Activated CD8-positive, alpha-beta memory T cell treated with anti-CD3 and anti-CD28 coated beads for 4 hours (primary cell): ENCODE measurements around the gene ASIC1.

Experiments
- DNase-seq, 2 donors: peaks; one replicate each; pipeline ENCODE4 v3.0.0-alpha.2; 2020; ENCODE audit warnings: low read depth in 2 of 2

ASIC1 gene

DNA sequence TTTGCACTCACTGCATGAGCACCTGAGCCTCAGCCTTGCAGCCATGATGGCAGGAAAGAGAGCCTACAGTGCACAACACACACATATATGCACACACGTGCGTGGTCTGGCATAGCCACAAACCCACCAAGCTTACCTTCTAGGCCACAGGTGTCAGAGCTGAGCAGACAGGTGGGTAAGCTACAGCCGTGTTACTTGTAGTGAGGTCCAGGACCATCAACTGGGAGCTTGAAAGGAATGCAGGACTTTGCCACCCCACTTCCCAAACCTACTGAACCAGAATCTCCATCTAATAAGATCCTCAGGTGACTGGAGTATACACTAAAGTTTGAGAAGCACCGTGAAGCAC lies 2.7 kb downstream of the ASIC1 start:
- no peak for DNase-seq

DNA sequence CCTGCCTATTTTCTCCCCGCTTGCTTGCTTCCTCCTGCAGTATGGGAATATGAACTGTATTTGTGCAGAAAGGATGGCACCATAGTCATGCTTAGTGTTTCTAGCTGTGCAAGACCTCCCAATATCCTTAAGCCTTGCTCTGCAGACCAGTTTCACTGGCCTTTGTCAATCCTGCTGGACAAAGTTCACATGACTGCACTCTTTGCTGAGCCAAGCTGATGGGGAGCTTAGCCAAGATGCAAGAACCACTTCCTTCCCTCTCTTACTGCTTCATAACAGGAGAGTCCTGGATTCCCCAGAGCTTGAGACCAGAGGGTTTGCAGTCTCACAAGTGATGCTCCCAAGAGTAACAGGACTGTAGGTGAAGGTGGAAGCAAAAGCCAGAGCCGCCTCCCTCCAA lies 3.8 kb downstream of the ASIC1 start:
- DNase-seq: no peak

DNA sequence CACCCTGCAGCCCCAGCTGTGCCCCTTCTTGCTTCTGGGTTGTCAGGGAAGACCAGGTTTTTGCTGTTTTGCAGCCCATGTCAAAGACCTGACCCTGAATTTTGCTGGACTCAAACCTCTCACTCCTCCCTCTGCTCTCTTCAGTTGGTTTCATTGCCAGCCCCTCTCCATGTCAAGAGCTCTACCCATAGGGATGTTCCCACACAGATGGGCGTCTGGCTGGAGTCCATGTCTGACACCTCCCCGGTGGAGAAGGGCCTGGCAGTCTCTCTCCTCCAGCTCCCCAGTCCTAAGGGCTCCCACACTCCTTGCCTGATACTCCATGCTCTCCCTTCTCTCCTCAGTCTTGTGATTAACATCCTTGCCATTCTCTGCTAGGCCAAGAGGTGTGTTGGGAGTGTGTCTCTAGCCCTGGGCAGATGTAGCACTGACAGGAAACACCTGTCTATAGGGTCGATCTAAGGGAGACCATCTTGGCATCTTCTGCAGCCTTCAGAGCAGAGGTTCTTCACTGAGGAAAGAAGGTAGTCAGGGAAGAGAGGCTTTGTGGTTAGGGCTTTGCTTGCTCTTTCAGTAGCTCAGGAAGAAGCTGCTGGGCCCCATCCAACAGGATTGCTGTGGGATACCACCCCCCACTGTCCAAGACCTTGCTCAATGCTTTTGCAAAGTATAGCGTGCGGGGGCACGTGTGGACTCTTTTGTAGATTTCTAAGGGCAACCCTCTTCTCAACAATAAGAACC lies 4.7 kb downstream of the ASIC1 start:
- DNase-seq: no peak

DNA sequence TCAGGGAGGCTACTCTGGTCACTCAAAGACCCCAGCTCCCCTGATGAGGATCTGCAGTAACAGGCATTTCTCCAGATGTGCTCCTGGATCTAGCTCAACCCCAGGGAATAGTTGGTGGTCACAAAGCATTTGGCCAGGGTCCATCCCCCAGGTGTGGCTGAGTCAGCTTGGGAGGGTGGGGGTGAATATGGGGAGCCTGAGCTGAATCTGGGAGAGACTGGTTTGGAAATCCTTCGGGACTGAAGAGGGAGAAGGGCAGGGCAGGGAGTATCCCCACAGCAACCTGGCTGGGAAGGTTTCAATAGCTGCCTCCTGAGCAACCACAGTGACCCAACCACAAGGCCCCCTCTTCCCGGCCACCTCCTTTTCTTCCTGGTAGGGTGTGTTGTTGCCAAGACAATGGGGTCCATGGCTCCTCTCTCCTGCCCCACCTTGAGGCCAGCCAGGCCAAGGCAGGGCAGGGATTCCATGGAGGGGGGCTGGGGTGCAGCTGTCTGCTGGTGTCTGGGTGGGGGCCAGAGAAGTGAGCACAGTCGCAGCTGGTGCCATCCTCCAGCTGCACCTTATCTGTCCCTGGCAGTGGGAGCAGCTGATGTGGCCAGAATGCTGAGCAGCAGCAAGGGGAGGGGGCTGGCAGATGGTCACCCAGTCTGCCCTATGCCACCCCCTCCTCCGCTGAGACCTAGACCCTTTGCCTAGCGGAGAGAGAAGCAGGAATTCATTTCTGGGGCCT lies 5.5 kb downstream of the ASIC1 start:
- DNase-seq: no peak

DNA sequence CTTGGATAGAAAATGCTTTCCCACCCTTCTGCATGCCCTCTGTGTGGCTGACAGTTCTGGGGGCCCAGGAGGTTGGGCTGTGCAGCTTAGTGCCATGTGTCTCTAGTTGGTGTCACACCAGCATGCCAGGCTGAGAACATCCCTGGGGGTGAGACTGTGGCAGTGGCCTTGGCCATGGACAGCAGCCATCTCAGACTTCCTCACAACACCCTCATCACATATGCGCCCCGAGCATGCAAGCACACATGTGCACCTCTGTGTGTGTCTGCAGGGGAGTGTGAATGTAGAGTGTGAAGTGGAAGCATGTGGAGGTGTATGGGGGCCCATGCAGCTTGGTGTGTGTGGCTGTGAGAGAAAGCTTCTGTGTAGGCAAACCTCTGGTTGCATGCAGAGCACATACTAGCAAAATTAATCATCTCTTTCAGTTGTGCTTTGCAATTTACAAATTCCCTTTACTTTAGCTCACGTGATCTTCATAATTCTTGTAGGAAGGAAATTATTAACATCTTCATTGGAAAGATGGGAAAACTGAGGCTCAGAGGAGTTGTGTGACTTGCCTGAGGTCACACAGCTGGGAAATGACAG lies 8.4 kb downstream of the ASIC1 start:
- DNase-seq: no peak

DNA sequence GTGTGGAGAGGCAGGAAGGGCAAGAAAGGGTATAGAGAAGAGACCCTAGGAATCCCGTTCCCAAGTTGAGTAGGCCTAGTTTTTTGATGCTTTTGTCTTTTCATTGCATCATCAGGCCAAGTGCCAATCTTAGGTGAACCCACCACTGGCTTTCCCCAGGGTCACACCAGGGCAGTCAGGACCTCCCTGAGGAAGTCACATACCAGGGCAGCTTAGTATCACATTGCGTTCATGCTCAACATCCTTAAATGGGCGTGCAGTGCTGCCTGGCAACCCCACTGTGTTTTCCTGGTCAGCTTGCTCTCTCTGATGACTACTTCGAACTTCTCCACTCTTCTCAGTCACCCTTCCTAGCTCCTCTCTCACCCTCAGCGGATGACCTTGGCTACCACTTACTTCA lies 9.0 kb downstream of the ASIC1 start:
- no peak for DNase-seq

DNA sequence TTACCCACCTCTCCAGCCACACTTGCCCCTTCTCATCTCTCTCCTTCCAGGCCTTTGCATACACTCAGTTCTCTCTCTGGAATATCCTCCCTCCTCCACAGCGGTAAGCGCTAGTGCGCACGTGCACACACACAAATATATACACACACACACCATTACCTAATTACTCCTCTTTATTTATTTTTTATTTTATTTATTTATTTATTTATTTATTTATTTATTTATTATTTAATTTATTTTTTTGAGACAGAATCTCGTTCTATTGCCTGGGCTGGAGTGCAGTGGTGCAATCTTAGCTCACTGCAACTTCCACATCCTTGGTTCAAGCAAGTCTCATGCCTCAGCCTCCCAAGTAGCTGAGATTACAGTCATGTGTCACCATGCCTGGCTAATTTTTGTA lies 11.7 kb downstream of the ASIC1 start:
- no peak for DNase-seq

DNA sequence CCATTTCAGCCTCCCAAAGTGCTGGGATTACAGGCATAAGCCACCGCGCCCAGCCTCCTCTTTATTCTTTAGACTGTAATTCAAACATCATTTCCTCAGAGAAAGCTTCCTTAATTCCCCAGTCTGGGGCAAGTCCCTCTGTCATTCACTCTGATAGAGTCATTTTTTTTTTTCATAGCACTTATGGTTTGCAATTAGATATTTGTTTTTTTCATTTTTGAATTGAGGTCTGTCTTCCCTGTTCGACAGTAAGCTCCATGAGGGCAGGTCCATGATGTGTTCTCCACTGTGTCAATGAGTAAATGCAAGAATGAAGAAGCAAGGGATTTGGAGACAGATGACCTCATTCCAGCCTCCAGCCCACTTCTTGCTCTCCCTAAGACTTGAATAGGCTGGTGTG lies 12.1 kb downstream of the ASIC1 start:
- DNase-seq: no peak

DNA sequence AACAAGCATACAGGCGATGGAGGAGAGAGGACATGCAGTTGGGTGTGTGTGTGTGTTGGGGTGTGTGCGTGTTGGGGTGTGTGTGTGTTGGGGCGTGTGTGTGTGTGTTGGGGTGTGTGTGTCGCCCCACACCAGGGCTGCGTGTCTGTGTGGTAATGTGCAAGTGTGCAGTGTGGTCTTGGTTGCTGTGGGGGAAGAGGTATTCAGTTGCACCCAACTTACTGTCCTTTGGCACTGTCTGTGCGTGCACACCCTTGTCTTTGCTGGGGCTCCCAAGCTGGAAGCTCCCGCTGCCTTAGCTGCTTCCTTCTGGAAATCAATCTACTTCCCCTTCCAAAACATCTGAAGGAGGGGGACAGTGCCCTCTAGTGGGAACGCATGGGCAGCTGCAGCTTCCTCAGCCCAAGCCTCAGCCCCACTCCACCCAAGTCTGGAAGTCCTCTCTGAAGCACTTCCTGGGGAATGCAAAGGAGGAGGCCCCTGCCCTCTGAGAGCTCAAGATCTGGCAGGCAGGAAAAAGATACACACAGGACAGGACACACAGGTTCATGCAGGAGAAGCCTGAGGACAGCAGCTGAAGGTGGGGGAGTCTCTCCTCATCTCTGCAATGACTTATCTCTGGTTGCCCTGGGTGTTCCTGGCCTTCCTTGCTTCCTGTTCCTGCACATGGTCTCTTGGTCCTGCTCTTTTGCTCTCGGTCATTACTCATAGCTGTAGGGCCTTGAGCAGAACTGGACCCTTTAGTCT lies 13.1 kb downstream of the ASIC1 start:
- peak in 1 of 2 donors; percentile 38 for DNase-seq

DNA sequence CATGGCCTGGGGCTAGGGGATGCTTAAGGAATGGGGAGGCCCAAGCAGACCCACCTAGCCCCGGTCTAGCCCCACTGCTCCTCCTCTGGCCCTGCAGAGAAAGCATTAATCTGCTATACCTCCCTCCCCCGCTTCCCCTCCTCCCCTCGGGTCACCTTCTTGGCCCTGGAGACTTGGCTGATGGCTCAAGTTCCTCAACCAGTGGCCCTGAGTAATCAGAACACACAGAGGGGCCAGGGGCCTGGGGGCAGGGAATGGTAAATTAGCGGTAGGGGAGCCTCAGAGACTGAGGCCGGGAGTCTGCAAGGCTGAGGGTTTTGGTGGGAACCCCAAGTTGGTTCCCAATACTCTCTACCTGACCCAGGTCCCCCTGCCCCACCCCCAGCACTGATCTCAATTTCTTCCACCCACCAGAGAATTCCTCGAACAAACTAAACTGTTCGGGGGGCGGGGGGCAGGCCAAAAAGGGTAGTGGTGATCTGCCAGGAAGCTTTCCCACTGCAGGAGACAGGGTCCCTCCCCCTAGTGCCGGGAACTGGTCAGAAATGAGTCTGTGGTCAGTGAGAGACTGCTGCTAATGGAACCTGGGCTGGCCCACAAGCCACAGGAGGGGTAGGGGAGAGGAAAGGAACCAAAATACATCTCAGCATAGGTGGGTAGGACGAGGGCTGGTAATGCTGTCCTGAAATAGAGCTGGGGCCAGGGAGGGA lies 15.0 kb downstream of the ASIC1 start:
- no peak for DNase-seq

DNA sequence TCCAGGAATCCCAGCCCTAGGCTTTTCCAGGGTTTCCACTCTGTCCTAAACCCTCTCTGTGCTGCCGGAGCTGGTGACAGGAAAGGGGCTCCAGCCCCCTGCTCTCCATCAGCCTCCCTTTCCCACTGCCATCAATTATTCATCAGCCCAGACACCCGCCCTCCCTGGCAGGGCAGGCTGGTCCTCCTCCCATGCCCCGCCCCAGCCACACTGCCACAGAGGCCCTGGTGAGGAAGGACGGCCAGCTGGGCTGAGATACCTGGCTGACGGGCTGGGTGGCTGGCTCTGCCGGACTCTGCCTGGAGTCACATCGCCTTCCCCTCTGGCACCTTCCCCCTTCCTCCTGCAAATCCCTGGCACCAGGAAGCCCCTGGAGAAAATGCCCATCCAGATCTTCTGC lies 15.8 kb downstream of the ASIC1 start:
- no peak for DNase-seq

DNA sequence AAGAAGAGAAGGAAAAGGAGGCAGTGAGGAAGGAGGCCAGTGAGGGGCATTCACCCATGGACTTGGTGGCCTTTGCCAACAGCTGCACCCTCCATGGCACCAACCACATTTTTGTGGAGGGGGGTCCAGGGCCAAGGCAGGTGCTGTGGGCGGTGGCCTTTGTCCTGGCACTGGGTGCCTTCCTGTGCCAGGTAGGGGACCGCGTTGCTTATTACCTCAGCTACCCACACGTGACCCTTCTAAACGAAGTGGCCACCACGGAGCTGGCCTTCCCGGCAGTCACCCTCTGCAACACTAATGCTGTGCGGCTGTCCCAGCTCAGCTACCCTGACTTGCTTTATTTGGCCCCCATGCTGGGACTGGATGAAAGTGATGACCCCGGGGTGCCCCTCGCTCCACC lies 16.3 kb downstream of the ASIC1 start:
- no peak for DNase-seq

DNA sequence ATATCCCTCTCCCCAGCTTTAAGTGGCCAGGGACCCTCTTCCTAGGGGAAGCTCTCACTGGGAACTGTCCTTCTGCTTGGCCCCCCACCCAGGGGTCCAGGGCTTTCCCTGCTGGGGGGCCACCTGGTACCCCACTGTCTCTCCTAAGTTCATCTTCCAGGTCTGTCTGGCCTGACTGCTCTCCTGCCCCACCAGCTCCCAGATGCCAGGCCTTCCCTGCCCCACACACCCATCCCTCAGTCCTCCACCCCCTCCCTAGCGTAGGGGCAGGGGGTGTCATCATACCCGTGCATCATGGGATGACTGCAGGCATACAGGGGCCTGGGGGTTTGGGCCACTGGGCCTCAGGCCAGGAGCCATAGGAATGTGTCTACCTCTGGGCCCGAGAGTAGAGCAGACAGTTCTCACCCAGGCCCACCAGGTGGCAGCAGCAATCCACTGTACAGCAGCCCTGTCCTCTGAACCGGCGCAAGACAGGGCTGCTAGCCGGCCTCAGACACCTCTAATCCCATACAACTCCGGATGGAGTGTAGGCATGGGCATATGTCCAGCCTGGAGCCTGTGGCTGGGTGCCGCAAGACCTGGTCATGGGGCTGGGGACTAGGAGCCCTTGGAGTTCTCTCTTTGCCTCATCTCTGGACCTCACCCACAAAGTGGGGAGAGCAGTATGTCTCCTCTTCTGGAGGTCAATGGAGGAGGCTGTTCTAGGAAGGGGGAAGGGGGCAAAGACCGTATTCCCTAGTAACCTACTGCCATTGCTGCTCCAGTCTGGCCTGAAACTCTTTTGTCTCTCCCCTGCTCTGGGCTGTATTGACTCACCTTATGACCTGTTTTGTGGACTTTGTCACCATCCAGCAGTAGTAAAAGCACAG lies 17.8 kb downstream of the ASIC1 start:
- peak; percentile 53 to 62 for DNase-seq

DNA sequence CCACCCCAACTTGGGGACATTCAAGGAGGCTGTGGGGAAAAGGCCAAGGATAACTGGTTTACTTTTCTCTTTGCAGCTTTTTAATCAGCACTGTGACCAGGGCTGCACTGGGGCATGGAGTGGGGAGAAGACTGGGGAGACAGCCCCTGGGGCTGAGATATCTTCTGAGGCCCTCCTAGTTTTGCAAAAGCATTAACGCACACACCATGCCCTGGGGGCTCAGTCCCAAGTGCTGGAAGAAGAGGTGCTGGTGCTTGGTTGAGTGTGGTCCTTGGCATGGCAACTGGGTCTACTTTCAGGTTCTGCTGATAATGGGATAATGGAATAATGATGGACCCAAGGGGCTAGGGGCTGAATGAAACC lies 18.4 kb downstream of the ASIC1 start:
- DNase-seq: no peak

DNA sequence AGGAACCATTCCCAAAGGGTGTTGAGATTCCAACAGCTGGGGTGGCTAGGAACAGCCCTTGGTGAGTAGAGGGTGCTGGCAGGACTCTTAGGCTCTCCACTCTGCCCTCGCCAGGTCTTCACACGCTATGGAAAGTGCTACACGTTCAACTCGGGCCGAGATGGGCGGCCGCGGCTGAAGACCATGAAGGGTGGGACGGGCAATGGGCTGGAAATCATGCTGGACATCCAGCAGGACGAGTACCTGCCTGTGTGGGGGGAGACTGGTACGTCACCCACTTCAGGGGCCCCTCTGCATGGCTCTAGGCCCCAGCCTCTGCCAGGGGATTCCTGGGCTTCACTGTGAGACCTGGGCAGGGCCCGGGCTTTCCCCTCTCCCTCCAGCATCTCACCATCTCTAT lies 19.7 kb downstream of the ASIC1 start:
- no peak for DNase-seq

DNA sequence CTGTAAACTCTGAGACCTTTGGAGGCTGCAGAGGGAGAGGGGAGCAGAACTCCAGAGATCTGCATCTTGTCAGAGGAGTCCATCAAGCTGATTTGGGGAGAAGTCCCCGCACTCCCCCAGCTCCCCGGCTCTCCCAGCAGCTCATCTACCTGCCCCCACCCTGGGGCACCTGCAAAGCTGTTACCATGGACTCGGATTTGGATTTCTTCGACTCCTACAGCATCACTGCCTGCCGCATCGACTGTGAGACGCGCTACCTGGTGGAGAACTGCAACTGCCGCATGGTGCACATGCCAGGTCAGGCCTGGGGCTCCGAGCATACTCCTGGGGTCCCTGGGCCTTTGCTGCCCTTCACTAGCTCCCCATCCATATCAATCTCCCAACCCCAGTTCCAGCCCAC lies 20.9 kb downstream of the ASIC1 start:
- no peak for DNase-seq

DNA sequence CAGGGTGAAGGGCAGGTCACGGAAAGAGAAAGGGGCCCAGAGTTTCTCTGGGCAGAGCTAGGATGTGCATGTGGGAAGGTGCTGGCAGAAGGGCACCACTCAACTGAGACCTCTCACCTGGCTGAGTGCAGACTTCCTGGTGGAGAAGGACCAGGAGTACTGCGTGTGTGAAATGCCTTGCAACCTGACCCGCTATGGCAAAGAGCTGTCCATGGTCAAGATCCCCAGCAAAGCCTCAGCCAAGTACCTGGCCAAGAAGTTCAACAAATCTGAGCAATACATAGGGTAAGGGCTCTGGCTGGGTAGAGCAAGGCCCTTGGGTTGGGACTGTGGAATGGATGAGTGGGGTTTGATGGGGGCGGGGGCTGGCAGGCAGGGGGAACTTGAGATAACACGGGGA lies 22.4 kb downstream of the ASIC1 start:
- no peak for DNase-seq

DNA sequence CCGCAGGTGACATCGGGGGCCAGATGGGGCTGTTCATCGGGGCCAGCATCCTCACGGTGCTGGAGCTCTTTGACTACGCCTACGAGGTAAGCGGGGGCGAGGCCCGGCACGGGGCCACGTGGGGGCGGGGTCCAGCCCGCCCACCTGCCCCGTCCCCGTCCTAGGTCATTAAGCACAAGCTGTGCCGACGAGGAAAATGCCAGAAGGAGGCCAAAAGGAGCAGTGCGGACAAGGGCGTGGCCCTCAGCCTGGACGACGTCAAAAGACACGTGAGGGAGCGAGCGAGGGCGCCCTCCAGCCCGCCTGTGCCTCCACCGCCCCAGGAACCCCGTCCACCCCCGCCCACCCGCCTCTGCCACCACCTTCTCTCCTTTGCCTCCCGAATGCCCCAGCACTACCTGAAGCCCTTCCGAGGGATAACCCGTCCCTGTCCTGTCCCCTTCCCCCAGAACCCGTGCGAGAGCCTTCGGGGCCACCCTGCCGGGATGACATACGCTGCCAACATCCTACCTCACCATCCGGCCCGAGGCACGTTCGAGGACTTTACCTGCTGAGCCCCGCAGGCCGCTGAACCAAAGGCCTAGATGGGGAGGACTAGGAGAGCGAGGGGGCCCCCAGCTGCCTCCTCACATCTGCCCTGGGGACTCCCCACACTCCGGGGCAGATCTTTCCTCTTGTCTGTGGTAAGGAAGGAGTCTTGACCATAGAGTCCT lies 23.9 kb downstream of the ASIC1 start:
- DNase-seq: no peak

DNA sequence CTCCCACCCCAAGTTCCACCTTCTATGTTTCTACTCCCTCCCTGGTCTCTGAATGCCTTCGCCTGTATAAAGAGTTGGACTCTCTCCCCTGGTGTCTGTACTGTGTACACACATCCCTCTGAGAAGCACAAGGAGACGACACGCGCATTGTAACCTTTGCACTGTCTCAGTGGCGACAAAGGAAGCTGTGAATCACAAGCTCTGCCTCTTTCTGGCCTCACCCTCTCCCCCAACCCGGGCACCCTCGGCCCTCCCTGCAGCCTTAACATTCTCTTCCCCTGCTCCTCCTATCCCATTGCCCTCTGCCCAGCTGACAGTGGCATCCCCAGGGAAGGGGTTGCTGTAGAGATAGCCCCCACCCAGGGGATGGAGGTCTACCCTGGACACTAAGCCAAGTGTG lies 25.2 kb downstream of the ASIC1 start:
- no peak for DNase-seq

DNA sequence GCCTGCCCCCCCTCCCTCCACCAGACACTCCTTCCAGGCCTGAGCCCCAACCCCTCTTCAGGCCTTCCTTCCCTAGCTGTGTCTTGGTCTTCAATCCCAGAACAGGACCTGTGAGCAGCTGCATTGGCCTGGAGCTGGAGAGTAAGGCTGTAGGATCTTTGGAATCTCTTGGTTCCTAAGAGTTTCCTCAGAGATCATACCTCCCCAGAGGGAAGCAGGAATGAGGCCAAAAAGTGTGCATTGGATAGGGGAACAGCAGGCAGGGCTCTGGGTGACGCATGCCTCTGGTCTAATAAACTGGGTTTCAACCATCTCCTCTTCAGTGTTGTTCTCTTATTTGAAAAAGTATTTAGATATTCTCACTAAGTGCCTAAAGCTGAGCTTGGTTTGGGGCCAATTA lies 25.9 kb downstream of the ASIC1 start:
- DNase-seq: no peak
